Left lung (tissue), 10 donors: Measurements from ENCODE around the gene EML4. TPM values are rescaled to one million over a fixed set of nuclear protein-coding genes. Genes with fewer than 3 reads are reported as not detected.

Source experiments
- ATAC-seq: fragments of 200-7000 bp; cut with Tn5 transposase; one replicate; pipeline ENCODE4 v1.9.1; 2020; ENCODE audit warnings: moderate library complexity
- DNase-seq, 4 donors: peaks; one replicate each; pipeline ENCODE4 v3.0.0-alpha.2; 2013 to 2020
- H3K27ac ChIP-seq, 2 donors: fragments of 200-600 bp; sonication (generic) in 1 of 2; one replicate each; pipeline versions ENCODE4 v1.5.0 to v1.8.0; 2020 to 2021
- H3K27me3 ChIP-seq, 2 donors: fragments of 200-600 bp; sonication (generic) in 1 of 2; one replicate each; pipeline versions ENCODE4 v1.5.0 to v1.8.0; 2020 to 2021
- H3K36me3 ChIP-seq, 2 donors: fragments of 200-600 bp; sonication (generic) in 1 of 2; one replicate each; pipeline versions ENCODE4 v1.5.0 to v1.8.0; 2020 to 2021
- H3K4me1 ChIP-seq, 2 donors: fragments of 200-600 bp; one replicate each; pipeline ENCODE4 v1.8.0; 2021
- H3K4me3 ChIP-seq, 2 donors: fragments of 200-600 bp; sonication (generic) in 1 of 2; one replicate each; pipeline versions ENCODE4 v1.5.0 to v1.8.0; 2020 to 2021; ENCODE audit warnings: mild to moderate bottlenecking in 1 of 2
- H3K9me3 ChIP-seq, 2 donors: fragments of 200-600 bp; sonication (generic) in 1 of 2; one replicate each; pipeline versions ENCODE4 v1.5.0 to v1.8.0; 2020 to 2021
- intact Hi-C, 2 donors: fragments of 100-400 bp; cut with DNase I; formaldehyde crosslinking; loops; one replicate each; pipeline versions ENCODE4 v1.11.2 to v1.14.2; 2022
- polyA plus RNA-seq, 6 donors: library from polyadenylated mRNA; unstranded; fragments of 120-200 nt; gene quantifications; one replicate each; pipeline ENCODE4 v1.2.1, GENCODE V29; 2013; ENCODE audit not compliant: insufficient read length in 6 of 6
- total RNA-seq, 2 donors: library from RNA; stranded (reverse); fragmentation: NEBNext Ultra II Directional; extraction: Animal tissue kit (Norgen Biotek cat#: 25700); gene quantifications; one replicate each; pipeline ENCODE4 v1.2.1, GENCODE V29; 2021
- TF ChIP-seq, protein P1 (sequence below), 2 donors: fragments of 200-600 bp; sonication (generic) in 1 of 2; IDR thresholded peaks; one replicate each; pipeline versions ENCODE4 v1.5.0 to v1.8.0; 2021; ENCODE audit warnings: antibody characterized with exemption in 2 of 2
- donor health status: DM: no; HTN: yes; CAD: no.
- donor health status: DM: no; HTN: no; CAD: no.

EML4 gene
- total and polyA plus RNA-seq, 8 donors, result 77.5 to 110 (median 89.5) TPM

DNA sequence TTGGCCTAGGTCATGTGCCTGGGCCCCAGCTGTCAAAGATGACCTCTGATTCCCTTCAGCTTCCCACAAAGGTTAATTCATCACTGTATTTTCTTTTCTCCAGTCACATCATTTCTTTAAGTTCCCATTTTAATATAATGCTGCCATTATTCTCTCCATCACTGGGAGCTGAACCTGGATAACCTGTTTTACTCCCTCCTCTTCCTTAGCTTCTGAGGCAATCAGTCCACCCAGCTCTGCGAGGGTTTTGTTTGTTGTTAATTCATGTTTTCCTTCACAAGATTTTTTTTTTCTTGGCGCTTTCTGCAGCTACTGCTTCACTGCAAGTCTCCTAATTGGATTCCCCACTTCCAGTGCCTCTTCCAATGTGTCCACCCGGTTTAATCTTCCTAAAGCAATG lies 5.1 kb upstream of the EML4 start:
- Histone ChIP-seq H3K27me3 (no peaks in the 10 kb centered on the region), H3K36me3 (no peaks in the 10 kb centered on the region), H3K9me3 (no peaks in the 10 kb centered on the region), H3K4me1 (peaks cover 0 to 3% of the 10 kb centered on the region in 2 donors), H3K4me3 (no peak overlapping the region), H3K27ac (no peak overlapping the region)
- intact Hi-C loops, result no loop called here
- TF ChIP-seq, protein P1, sequence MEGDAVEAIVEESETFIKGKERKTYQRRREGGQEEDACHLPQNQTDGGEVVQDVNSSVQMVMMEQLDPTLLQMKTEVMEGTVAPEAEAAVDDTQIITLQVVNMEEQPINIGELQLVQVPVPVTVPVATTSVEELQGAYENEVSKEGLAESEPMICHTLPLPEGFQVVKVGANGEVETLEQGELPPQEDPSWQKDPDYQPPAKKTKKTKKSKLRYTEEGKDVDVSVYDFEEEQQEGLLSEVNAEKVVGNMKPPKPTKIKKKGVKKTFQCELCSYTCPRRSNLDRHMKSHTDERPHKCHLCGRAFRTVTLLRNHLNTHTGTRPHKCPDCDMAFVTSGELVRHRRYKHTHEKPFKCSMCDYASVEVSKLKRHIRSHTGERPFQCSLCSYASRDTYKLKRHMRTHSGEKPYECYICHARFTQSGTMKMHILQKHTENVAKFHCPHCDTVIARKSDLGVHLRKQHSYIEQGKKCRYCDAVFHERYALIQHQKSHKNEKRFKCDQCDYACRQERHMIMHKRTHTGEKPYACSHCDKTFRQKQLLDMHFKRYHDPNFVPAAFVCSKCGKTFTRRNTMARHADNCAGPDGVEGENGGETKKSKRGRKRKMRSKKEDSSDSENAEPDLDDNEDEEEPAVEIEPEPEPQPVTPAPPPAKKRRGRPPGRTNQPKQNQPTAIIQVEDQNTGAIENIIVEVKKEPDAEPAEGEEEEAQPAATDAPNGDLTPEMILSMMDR (IDR thresholded peaks at IDR 0.05), result no peak
- DNase-seq (no peak), ATAC-seq (no peak)

DNA sequence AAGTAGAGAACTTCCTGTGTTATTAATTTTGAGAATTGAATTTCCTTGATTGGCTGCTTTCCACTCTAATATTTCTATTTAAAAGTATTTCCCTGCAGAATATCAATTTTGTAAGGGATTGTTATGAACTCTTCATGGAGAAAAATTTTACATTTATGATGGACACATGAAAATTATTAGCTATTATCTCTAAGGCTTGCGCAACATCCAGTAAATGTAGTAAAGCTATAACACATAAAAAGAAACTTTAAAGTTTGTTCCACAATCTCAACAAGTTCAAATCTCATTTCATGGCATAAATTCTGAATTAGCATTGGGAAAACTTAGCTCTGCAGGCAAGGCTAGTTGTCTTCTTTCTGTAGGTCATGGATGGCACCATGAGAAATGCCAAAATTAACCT lies 4.2 kb upstream of the EML4 start:
- Histone ChIP-seq H3K4me1 (peaks cover 0 to 4% of the 10 kb centered on the region in 2 donors), H3K36me3 (no peaks in the 10 kb centered on the region), H3K4me3 (no peak overlapping the region), H3K9me3 (no peaks in the 10 kb centered on the region), H3K27me3 (no peaks in the 10 kb centered on the region), H3K27ac (no peak overlapping the region)
- no peak for DNase-seq
- TF ChIP-seq, protein P1 (IDR thresholded peaks at IDR 0.05), result no peak
- intact Hi-C loops, result no loop called here
- no peak for ATAC-seq

DNA sequence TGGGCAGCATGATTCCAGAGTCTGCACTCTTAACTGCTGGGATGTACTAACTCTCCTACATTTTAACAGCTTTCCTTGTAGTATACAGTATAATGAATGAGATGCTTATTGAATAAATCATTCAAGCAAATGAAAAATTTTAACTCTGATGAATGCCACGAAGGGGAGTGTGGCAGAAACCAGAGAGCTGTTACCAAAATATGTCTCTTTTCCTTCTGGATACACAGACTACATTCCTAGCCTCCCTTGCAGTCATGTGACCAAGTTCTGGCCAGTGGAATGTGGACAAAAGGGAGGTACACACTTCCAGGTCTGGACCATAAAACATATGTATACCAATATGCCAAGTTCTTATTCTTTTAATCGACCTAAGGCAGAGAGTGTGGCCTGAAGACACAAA lies 1.7 kb upstream of the EML4 start:
- TF ChIP-seq, protein P1 (IDR thresholded peaks at IDR 0.05), result no peak
- Histone ChIP-seq H3K27me3 (no peaks in the 10 kb centered on the region), H3K9me3 (no peaks in the 10 kb centered on the region), H3K4me3 (no peak overlapping the region), H3K27ac (no peak overlapping the region), H3K36me3 (no peaks in the 10 kb centered on the region), H3K4me1 (peaks cover 18 to 29% of the 10 kb centered on the region in 2 donors)
- intact Hi-C loops, result no loop called here
- DNase-seq (no peak), ATAC-seq (no peak)

DNA sequence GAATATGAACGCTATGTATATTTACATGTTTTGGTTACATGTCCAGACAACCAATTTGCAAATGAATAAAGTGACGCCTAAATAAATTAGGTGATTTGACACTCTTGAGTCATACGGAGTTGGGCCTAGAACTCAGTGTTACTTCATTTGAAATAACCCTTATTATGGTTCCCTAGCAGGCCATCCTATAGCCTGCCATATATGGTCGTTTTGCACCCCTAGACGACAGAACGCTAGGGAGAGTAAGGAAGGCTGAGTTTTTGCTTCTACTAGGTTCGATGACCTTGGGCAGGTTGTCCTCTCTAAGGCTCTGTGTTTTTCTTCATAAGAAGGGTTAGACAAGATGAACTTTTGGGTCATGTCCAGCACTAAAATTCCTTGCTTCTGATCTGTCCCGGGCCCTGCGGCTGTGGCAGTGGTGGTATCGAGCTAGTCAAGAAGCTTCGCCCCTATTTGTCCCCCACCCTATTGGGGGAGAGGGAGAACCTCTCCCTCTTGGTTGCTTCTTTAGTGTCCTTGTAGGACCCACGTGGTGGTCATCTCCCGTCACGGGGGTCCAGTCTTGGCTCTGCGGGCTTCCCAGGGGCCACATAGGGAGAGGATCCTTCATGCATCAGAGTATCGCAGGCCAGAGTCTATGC lies 574 bp upstream of the EML4 start:
- Histone ChIP-seq H3K4me3 (no peak overlapping the region), H3K27me3 (no peaks in the 10 kb centered on the region), H3K9me3 (no peaks in the 10 kb centered on the region), H3K4me1 (peaks cover 22 to 39% of the 10 kb centered on the region in 2 donors), H3K36me3 (no peaks in the 10 kb centered on the region), H3K27ac (peak overlapping the region; percentile 20 to 59)
- intact Hi-C loops, result no loop called here
- DNase-seq, result no peak
- ATAC-seq, result no peak
- TF ChIP-seq, protein P1 (IDR thresholded peaks at IDR 0.05), result no peak

DNA sequence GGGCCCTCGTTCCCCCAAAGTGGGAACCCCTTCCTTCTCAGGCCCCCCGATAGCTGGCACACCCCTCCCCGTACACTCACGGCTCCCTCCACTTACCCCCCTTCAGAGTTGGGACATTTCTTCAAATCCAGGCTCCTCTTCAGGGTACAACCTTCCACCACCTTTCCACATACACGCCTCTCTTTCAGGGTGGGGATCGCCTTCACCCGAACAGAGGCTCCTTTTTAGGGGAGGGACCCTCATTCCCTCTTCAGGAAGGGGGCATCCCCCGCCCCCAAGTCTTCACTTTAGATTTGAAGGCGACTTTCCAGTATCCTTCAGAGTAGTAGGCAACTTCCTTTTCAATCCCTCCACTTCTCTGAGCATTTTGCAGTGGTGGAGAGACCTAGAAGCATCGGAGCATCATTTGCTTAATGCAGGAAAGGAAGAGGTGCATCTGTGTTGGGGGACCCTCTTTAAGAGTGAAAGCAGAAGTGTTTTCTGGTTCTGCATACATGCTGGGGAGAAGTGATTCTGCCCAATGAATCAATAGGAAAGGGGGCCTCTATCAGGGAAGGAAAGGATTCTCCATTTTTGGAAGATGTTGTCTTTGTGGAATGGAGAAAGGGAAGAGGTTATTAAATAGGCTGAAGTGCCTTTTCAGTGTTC lies 845 bp downstream of the EML4 start:
- peak overlapping the region; percentile 71 to 83 for H3K4me3 ChIP-seq
- H3K27me3 ChIP-seq, result no peaks in the 10 kb centered on the region
- TF ChIP-seq, protein P1 (IDR thresholded peaks at IDR 0.05), result no peak
- H3K36me3 ChIP-seq, result no peaks in the 10 kb centered on the region
- intact Hi-C loops, result no loop called here
- no peaks in the 10 kb centered on the region for H3K9me3 ChIP-seq
- peak overlapping the region; percentile 88 to 97 for H3K27ac ChIP-seq
- ATAC-seq (peak; percentile 27), DNase-seq (no peak)
- H3K4me1 ChIP-seq, result peaks cover 22 to 43% of the 10 kb centered on the region in 2 donors
